NCI-H345 treated with DMSO at 0.1 percent for 48 hours (cell line): ENCODE data around the gene SLC26A3.
A peak's percentile ranks its signal among the peaks of the same experiment; 100 is the strongest.
"Not testable (repeated sequence)": the region's sequence is repeated elsewhere in the genome, so short reads cannot be mapped to it uniquely, and the experiment has no call there.

Experiments used
- DNase-seq: peaks from one replicate; lab custom pipeline; 2025; ENCODE audit not compliant: unreplicated experiment; lab: John Stamatoyannopoulos, UW

SLC26A3 gene

GRCh38 chr7:107803009-107803610 is at the start of gene SLC26A3:
Gene SLC26A3 (minus strand): TSS chr7:107803223. CDS start chr7:107794509, 8,714 bp downstream.
- no peak for DNase-seq

GRCh38 chr7:107850643-107851042 is 47.6 kb upstream of the SLC26A3 start:
- no peak for DNase-seq

GRCh38 chr7:107850216-107850615 is 47.2 kb upstream of the SLC26A3 start:
- no peak for DNase-seq

- DNase-seq = not testable (repeated sequence)
Observed at GRCh38 chr7:107848211-107848610, 45.2 kb upstream of the SLC26A3 start.

GRCh38 chr7:107847836-107848175 is 44.8 kb upstream of the SLC26A3 start:
- not testable (repeated sequence) for DNase-seq

- DNase-seq = peak; percentile 5
Observed at GRCh38 chr7:107847168-107847835, 44.3 kb upstream of the SLC26A3 start.

GRCh38 chr7:107846324-107846723 is 43.3 kb upstream of the SLC26A3 start:
- no peak for DNase-seq

- DNase-seq = no peak
Observed at GRCh38 chr7:107843184-107843583, 40.2 kb upstream of the SLC26A3 start.

GRCh38 chr7:107842213-107842612 is 39.2 kb upstream of the SLC26A3 start:
- no peak for DNase-seq

- DNase-seq = no peak
Observed at GRCh38 chr7:107838816-107839565, 36.0 kb upstream of the SLC26A3 start.

GRCh38 chr7:107838024-107838601 is 35.1 kb upstream of the SLC26A3 start:
- no peak for DNase-seq

- no peak for DNase-seq
Observed at GRCh38 chr7:107837145-107837512, 34.1 kb upstream of the SLC26A3 start.

- DNase-seq = no peak
Observed at GRCh38 chr7:107836237-107837144, 33.5 kb upstream of the SLC26A3 start.

GRCh38 chr7:107834401-107834800 is 31.4 kb upstream of the SLC26A3 start:
- no peak for DNase-seq

- DNase-seq = no peak
Observed at GRCh38 chr7:107833684-107834106, 30.7 kb upstream of the SLC26A3 start.

GRCh38 chr7:107830420-107830819 is 27.4 kb upstream of the SLC26A3 start:
- DNase-seq = no peak

- no peak for DNase-seq
Observed at GRCh38 chr7:107828540-107828939, 25.5 kb upstream of the SLC26A3 start.

- no peak for DNase-seq
Observed at GRCh38 chr7:107827501-107827900, 24.5 kb upstream of the SLC26A3 start.

GRCh38 chr7:107826451-107826850 is 23.4 kb upstream of the SLC26A3 start:
- DNase-seq = no peak

- no peak for DNase-seq
Observed at GRCh38 chr7:107824858-107825257, 21.8 kb upstream of the SLC26A3 start.

- no peak for DNase-seq
Observed at GRCh38 chr7:107818622-107819021, 15.6 kb upstream of the SLC26A3 start.
